Measurements from ENCODE around the gene SNTB2. TPM values are rescaled to one million over a fixed set of nuclear protein-coding genes. Genes with fewer than 3 reads are reported as not detected.
A peak's percentile ranks its signal among the peaks of the same experiment; 100 is the strongest.

The SNTB2 gene
- total RNA-seq, 2 experiments from 2014 or later, result 23.3 to 25.9 TPM

GRCh38 chr16:69327585-69328310 lies 140.8 kb downstream of the SNTB2 start:
- peak overlapping the region; percentile 4 for H3K4me3 Mint-ChIP-seq
- H3K27ac Mint-ChIP-seq, result peak overlapping the region; percentile 26
- DNase-seq, result no peak
- no peaks in the 10 kb centered on the region for H3K9me3 Mint-ChIP-seq
- peaks cover 59% of the 10 kb centered on the region for H3K36me3 Mint-ChIP-seq (ENCODE audit: low read depth)
- peaks cover 46% of the 10 kb centered on the region for H3K4me1 Mint-ChIP-seq
- CTCF ChIA-PET, result interaction anchor here (1.5 to 2.7 kb wide), 2 partner anchors 11 to 13 kb away, joined by 6 to 11 read pairs; partner anchors contain the start of genes COG8 and NIP7
- POLR2A ChIA-PET, result interaction anchor here (0.6 to 9.7 kb wide), 5 partner anchors 10 to 84 kb away, joined by 3 to 151 read pairs (median 16); partner anchors contain the start of genes COG8 and NIP7
- H3K27me3 Mint-ChIP-seq, result no peaks in the 10 kb centered on the region

DNA sequence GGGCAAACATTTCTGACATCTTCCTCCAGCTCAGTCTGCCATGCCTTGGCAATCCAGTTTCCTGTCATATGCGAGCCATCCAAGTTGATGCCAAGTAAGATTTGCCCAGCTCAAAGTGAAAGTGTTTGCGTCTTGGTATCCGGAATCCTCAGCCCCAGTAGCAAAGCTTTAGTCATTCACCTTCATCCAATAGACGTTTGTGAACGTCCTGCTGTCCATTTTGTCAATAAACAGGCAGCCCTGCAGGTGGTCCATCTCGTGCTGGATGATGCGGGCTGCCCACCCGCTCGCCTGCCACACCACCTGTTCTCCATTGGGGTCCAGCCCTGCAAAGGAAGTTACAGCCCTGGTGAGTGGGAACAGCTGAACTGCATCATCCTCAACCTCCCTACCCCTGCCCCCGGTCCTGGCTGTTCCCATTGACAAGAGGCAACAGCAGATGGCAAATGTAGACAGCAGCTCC lies 141.9 kb downstream of the SNTB2 start:
- H3K4me1 Mint-ChIP-seq, result peaks cover 50% of the 10 kb centered on the region
- H3K9me3 Mint-ChIP-seq, result no peaks in the 10 kb centered on the region
- peak overlapping the region; percentile 78 for H3K27ac Mint-ChIP-seq
- peak overlapping the region; percentile 79 for H3K4me3 Mint-ChIP-seq
- H3K27me3 Mint-ChIP-seq, result no peaks in the 10 kb centered on the region
- CTCF ChIA-PET, result interaction anchor here (1.4 to 2.7 kb wide), 5 partner anchors 10 to 425 kb away, joined by 3 to 15 read pairs (median 6); partner anchors contain the start of genes COG8 and NIP7
- peak; percentile 31 for DNase-seq
- H3K36me3 Mint-ChIP-seq (ENCODE audit: low read depth), result peaks cover 55% of the 10 kb centered on the region
- POLR2A ChIA-PET, result interaction anchor here (0.7 to 9.7 kb wide), 10 partner anchors 11 to 426 kb away, joined by 3 to 151 read pairs (median 4); partner anchors contain the start of genes COG8, CYB5B, NIP7 and NOB1

DNA sequence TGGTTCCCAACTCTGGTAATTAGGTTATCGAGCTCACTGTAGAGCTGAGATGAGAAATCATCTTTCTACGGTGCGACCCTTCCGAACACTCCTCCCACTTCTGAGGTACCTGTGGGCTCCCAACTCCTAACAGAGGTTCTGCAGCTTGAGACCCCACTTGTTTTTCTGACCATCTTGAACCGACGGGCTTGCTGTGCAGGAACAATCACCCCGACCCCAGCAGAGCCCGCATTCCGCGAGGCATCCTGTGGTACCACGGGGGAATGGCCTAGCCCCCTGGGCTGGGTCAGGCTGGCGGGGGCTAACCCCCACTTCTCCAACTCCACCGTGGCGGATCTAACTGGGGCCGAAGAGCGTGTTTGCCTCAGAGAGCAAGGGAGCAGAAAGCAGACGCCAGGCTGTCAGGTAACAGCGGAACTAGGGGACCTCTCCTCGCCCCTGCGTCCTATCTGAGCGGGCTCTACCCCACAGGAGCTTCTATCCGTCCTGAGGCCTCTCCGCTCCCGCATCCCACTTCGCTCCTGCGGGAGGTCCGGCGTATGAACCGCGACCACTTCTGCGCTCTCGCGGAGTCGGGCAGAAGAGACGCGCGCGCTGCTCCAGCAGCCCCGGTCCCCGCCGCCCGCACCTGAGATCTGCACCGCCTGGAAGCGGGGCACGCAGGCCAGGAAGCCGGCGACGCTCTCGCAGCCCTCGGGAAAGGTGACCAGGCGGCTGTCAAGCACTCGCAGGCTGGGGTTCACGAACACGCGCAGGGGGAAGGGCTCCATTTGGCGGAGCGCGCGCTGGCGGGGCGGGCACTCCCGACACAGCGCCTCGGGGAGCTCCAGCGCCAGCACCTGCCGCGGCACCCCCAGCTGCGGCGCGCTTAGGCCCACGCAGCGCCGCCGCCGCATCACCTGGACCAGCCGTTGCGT lies 142.7 kb downstream of the SNTB2 start:
- Mint-ChIP-seq H3K4me3 (peak overlapping the region; percentile 79), H3K4me1 (peaks cover 50% of the 10 kb centered on the region), H3K27ac (peak overlapping the region; percentile 78), H3K36me3 (ENCODE audit: low read depth) (peaks cover 55% of the 10 kb centered on the region), H3K27me3 (no peaks in the 10 kb centered on the region), H3K9me3 (no peaks in the 10 kb centered on the region)
- ChIA-PET CTCF (interaction anchor here (1.0 to 2.7 kb wide), 6 partner anchors 9 to 424 kb away, joined by 3 to 15 read pairs (median 4); partner anchors contain the start of genes COG8, NIP7 and VPS4A), POLR2A (interaction anchor here (0.6 to 9.7 kb wide), 15 partner anchors 10 to 433 kb away, joined by 3 to 151 read pairs (median 3); partner anchors contain the start of genes COG8, CYB5B, NIP7 and NOB1)
- peak; percentile 47 for DNase-seq

DNA sequence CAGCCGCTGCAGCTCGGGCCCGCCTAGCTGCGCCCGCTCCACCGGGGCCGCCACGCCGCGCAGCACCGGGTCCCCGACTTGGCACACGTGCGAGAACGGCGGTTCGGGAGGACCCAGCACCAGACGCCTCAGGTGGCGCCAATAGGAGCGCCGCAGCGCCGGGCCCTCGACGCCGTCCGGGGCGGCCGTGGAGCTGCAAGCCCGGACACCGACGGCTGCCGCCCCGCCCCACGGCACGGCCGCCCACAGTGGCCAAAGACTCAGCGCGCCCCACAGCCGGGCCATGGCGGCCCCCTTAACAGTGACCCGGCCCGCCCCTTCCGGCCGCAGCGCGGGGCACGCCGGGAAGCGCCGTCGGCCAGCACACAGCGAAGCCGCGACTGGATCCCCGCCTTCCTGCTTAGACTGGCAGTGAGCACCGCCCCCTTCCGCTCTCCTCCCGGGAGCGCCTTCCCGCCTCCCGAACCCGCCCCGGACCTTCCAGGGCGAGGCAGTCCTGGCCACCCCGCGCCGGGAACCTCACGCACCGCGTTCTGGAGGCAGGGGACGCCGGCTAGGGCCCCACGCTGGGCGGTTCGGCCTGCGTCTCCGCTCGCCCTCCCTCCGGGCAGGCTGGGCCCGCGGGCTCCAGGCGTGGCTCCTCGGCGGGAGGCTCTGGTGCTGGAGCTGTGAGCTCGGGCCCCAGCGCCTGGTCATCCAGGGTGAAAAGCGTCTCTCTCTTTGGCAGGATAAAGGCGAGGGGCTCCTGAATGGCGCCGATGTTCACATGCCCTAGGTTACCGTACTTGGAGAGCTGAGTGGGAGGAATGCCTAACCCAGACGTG lies 143.5 kb downstream of the SNTB2 start, which contains the start of gene PDF:
Gene PDF, minus strand, starts transcription at position 303 of the 824 bp plus-strand sequence. Its CDS starts 18 bp downstream, at position 285.
- H3K4me1 Mint-ChIP-seq, result peaks cover 48% of the 10 kb centered on the region
- H3K27me3 Mint-ChIP-seq, result no peaks in the 10 kb centered on the region
- H3K4me3 Mint-ChIP-seq, result peak within 1 kb of the TSS; percentile 80
- peaks cover 55% of the 10 kb centered on the region for H3K36me3 Mint-ChIP-seq (ENCODE audit: low read depth)
- H3K9me3 Mint-ChIP-seq, result no peaks in the 10 kb centered on the region
- H3K27ac Mint-ChIP-seq, result peak within 1 kb of the TSS; percentile 78
- ChIA-PET CTCF (interaction anchor here (0.5 to 2.7 kb wide), 5 partner anchors 8 to 50 kb away, joined by 3 to 15 read pairs (median 4); partner anchors contain the start of genes COG8, NIP7 and VPS4A), POLR2A (interaction anchor here (0.6 to 9.7 kb wide), 11 partner anchors 9 to 432 kb away, joined by 3 to 151 read pairs (median 4); partner anchors contain the start of genes COG8, CYB5B, NIP7 and NQO1)
- DNase-seq, result peak; percentile 87

GRCh38 chr16:69334696-69335095 lies 147.7 kb downstream of the SNTB2 start:
- Mint-ChIP-seq H3K36me3 (ENCODE audit: low read depth) (peaks cover 45% of the 10 kb centered on the region), H3K27ac (no peak overlapping the region), H3K4me1 (peaks cover 41% of the 10 kb centered on the region), H3K27me3 (no peaks in the 10 kb centered on the region), H3K9me3 (no peaks in the 10 kb centered on the region), H3K4me3 (no peak overlapping the region)
- ChIA-PET CTCF (no interaction called here), POLR2A (interaction anchor here (0.6 kb wide), 1 partner anchor 146 kb away, joined by 4 read pairs; no protein-coding TSS in a partner anchor)
- DNase-seq, result no peak

- Mint-ChIP-seq H3K4me1 (peaks cover 56% of the 10 kb centered on the region), H3K9me3 (no peaks in the 10 kb centered on the region), H3K36me3 (ENCODE audit: low read depth) (peaks cover 66% of the 10 kb centered on the region), H3K27me3 (no peaks in the 10 kb centered on the region), H3K4me3 (peak overlapping the region; percentile 97), H3K27ac (peak overlapping the region; percentile 83)
- CTCF ChIA-PET, result interaction anchor here (0.8 to 1.8 kb wide), 7 partner anchors 9 to 188 kb away, joined by 3 to 15 read pairs (median 4); partner anchors contain the start of genes PDF and TERF2
- DNase-seq, result no peak
- POLR2A ChIA-PET, result interaction anchor here (0.6 to 8.8 kb wide), 12 partner anchors 10 to 416 kb away, joined by 3 to 151 read pairs (median 4); partner anchors contain the start of genes CHTF8, NOB1, PDF and SNTB2
Measured at GRCh38 chr16:69338557-69339288, 151.8 kb downstream of the SNTB2 start.

DNA sequence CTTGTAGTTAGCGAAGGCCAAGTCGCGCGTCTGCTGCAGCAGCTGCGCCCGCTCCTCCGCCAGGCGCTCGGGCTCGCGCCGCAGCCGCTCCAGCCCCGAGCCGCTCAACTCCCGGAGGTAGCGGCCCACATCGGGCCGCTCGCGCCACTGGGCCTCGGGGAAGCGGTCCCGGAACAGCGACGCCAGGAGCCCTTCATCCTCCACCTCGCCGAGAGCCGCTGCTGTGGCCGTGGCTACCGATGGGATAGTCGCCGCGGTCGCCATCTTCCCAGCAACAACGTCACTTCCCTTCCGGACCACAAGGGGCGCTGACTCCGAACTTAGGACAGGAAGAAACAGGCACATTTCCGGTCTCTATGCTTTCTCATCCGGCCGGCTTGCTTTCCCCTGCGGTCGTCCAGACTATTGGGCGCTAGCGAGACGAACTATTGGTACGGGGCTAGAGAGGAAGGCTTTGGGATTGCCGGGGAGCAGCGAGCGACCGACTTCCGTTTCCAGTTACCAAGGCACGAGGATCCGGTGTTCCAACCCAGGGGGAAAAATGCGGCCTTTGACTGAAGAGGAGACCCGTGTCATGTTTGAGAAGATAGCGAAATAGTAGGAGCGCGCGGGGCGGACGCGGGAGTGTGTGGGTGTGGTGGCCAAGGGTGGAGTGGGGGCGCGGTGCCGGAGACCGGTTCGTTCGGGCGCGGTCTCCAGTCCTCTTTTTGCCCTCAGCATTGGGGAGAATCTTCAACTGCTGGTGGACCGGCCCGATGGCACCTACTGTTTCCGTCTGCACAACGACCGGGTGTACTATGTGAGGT lies 152.5 kb downstream of the SNTB2 start, which contains the start of the genes COG8 and NIP7:
Gene COG8, minus strand, starts transcription at position 276 of the 806 bp plus-strand sequence. Its CDS starts 12 bp downstream, at position 264.
Gene NIP7, plus strand, starts transcription at position 484 of the 806 bp plus-strand sequence. Its CDS starts 58 bp downstream, at position 542.
- POLR2A ChIA-PET, result interaction anchor here (0.6 to 8.8 kb wide), 21 partner anchors 9 to 415 kb away, joined by 3 to 151 read pairs (median 4); partner anchors contain the start of genes CHTF8, NOB1, NQO1 and PDF
- H3K9me3 Mint-ChIP-seq, result no peaks in the 10 kb centered on the region

GRCh38 chr16:69340095-69340644 lies 153.2 kb downstream of the SNTB2 start:
- peak overlapping the region; percentile 91 for H3K27ac Mint-ChIP-seq
- peaks cover 58% of the 10 kb centered on the region for H3K4me1 Mint-ChIP-seq
- H3K27me3 Mint-ChIP-seq, result no peaks in the 10 kb centered on the region
- H3K4me3 Mint-ChIP-seq, result peak overlapping the region; percentile 97
- POLR2A ChIA-PET, result interaction anchor here (0.6 to 8.8 kb wide), 17 partner anchors 9 to 415 kb away, joined by 3 to 151 read pairs (median 4); partner anchors contain the start of genes CHTF8, NOB1, NQO1 and PDF
- CTCF ChIA-PET, result interaction anchor here (1.0 to 2.4 kb wide), 6 partner anchors 9 to 414 kb away, joined by 3 to 11 read pairs (median 4); partner anchors contain the start of genes NOB1, PDF and SNTB2
- DNase-seq, result peak; percentile 40
- peaks cover 53% of the 10 kb centered on the region for H3K36me3 Mint-ChIP-seq (ENCODE audit: low read depth)
- no peaks in the 10 kb centered on the region for H3K9me3 Mint-ChIP-seq

More for the DNA sequence above, 152.5 kb downstream of the SNTB2 start, which contains the start of the genes COG8 and NIP7:
- Mint-ChIP-seq H3K4me3 (peak within 1 kb of the TSS; percentile 97), H3K36me3 (ENCODE audit: low read depth) (peaks cover 60% of the 10 kb centered on the region), H3K4me1 (peaks cover 56% of the 10 kb centered on the region), H3K27me3 (no peaks in the 10 kb centered on the region), H3K27ac (peak within 1 kb of the TSS; percentile 91)
- CTCF ChIA-PET, result interaction anchor here (0.8 to 2.4 kb wide), 13 partner anchors 8 to 415 kb away, joined by 3 to 15 read pairs (median 4); partner anchors contain the start of genes NOB1, PDF, SNTB2 and TERF2
- peak; percentile 93 for DNase-seq

DNA sequence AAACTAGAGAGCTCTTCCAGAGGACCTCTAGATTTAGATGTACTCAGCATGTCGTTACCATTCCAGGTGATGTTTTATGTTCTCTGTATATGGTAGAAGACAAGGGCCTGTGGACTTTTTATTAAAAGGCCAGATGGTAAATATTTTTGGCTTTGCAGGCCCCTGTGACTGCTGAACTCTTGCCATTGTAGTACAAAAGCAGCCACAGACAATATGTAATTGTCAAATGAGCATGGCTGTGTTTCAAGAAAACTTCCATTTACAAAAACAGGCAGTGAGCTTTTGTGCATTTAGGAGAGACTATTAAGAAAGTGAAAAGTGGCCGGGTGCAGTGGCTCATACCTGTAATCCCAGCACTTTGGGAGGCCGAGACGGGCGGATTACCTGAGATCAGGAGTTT lies 157.2 kb downstream of the SNTB2 start:
- no peak overlapping the region for H3K27ac Mint-ChIP-seq
- no peaks in the 10 kb centered on the region for H3K9me3 Mint-ChIP-seq
- ChIA-PET CTCF (no interaction called here), POLR2A (interaction anchor here (0.7 to 8.8 kb wide), 3 partner anchors 10 to 41 kb away, joined by 3 to 151 read pairs (median 34); partner anchors contain the start of genes PDF and TERF2)
- no peak for DNase-seq
- H3K4me3 Mint-ChIP-seq, result no peak overlapping the region
- H3K27me3 Mint-ChIP-seq, result no peaks in the 10 kb centered on the region
- peaks cover 42% of the 10 kb centered on the region for H3K36me3 Mint-ChIP-seq (ENCODE audit: low read depth)
- peaks cover 46% of the 10 kb centered on the region for H3K4me1 Mint-ChIP-seq

Measured in activated CD4-positive, alpha-beta memory T cell treated with anti-CD3 and anti-CD28 coated beads, Interleukin-2, amount 10 ng/mL, durations not matched to agents 7 days and 5 days (primary cell).